Mesenchymal stem cell (in vitro differentiated cells and primary cell): ENCODE results near the gene ACTN4.
A peak's percentile ranks its signal among the peaks of the same experiment; 100 is the strongest.

ENCODE experiments used
- DNase-seq: peaks from one replicate; pipeline ENCODE4 v3.0.0-alpha.2; 2013
- H2AFZ ChIP-seq: one replicate; pipeline ENCODE4 v1.6.1; 2013; ENCODE audit warnings: low read depth, mild to moderate bottlenecking, control low read depth, inconsistent platforms, low read length, moderate library complexity
- H2AK5ac ChIP-seq: 2 replicates; pipeline ENCODE4 v1.6.1; 2013; ENCODE audit warnings: low read length, moderate library complexity, mild to moderate bottlenecking, inconsistent platforms; ENCODE audit not compliant: severe bottlenecking
- H2BK120ac ChIP-seq: one replicate; pipeline ENCODE4 v1.6.1; 2013; ENCODE audit warnings: low read depth, mild to moderate bottlenecking, inconsistent platforms, low read length, moderate library complexity
- H2BK12ac ChIP-seq, 2 experiments: one replicate each; pipeline ENCODE4 v1.6.1; 2013; ENCODE audit warnings: inconsistent platforms in 2 of 2, low read length in 2 of 2, mild to moderate bottlenecking in 2 of 2, moderate library complexity in 2 of 2, control low read depth in 1 of 2
- H2BK15ac ChIP-seq: one replicate; pipeline ENCODE4 v1.6.1; 2013; ENCODE audit warnings: mild to moderate bottlenecking, low read depth, inconsistent platforms; ENCODE audit not compliant: poor library complexity, severe bottlenecking
- H2BK5ac ChIP-seq: 2 replicates; pipeline ENCODE4 v1.6.1; 2013; ENCODE audit warnings: low read depth, mild to moderate bottlenecking, low read length, control low read depth, inconsistent platforms; ENCODE audit not compliant: poor library complexity, severe bottlenecking
- H3K14ac ChIP-seq, 2 experiments: one replicate each; pipeline ENCODE4 v1.6.1; 2013; ENCODE audit warnings: inconsistent platforms in 2 of 2, low read length in 2 of 2, control low read depth in 1 of 2, mild to moderate bottlenecking in 1 of 2, moderate library complexity in 1 of 2
- H3K18ac ChIP-seq, 2 experiments: one replicate each; pipeline ENCODE4 v1.6.1; 2013; ENCODE audit warnings: inconsistent platforms in 2 of 2, low read length in 2 of 2, control low read depth in 1 of 2, low read depth in 1 of 2, mild to moderate bottlenecking in 1 of 2
- H3K23ac ChIP-seq, 2 experiments: one replicate each; pipeline ENCODE4 v1.6.1; 2013; ENCODE audit warnings: inconsistent platforms in 2 of 2, low read length in 2 of 2, mild to moderate bottlenecking in 2 of 2, moderate library complexity in 2 of 2, control low read depth in 1 of 2
- H3K27ac ChIP-seq: 2 replicates; pipeline ENCODE4 v1.5.1; 2013; ENCODE audit warnings: mild to moderate bottlenecking, moderate library complexity, low read length, control low read depth, inconsistent platforms; ENCODE audit not compliant: poor library complexity, severe bottlenecking
- H3K27me3 ChIP-seq, 2 experiments: 2 replicates each; pipeline versions ENCODE4 v1.6.1 to v1.7.0; 2013; ENCODE audit warnings: low read length in 2 of 2, mild to moderate bottlenecking in 2 of 2, moderate library complexity in 2 of 2, control low read depth in 1 of 2, inconsistent platforms in 1 of 2; ENCODE audit not compliant: control insufficient read depth in 1 of 2, insufficient read depth in 1 of 2
- H3K36me3 ChIP-seq, 2 experiments: 2 replicates each; pipeline versions ENCODE4 v1.6.1 to v1.7.0; 2013; ENCODE audit warnings: low read length in 2 of 2, control low read depth in 1 of 2, inconsistent platforms in 1 of 2, low read depth in 1 of 2, mild to moderate bottlenecking in 1 of 2; ENCODE audit not compliant: insufficient read depth in 2 of 2, control insufficient read depth in 1 of 2
- H3K4ac ChIP-seq, 2 experiments: one replicate each; pipeline ENCODE4 v1.6.1; 2013; ENCODE audit warnings: inconsistent platforms in 2 of 2, low read length in 2 of 2, mild to moderate bottlenecking in 2 of 2, moderate library complexity in 2 of 2, control low read depth in 1 of 2, low read depth in 1 of 2
- H3K4me1 ChIP-seq: 2 replicates; pipeline ENCODE4 v1.6.1; 2013; ENCODE audit warnings: low read depth, low read length, control low read depth; ENCODE audit not compliant: control insufficient read depth, insufficient read depth
- H3K4me2 ChIP-seq: 2 replicates; pipeline ENCODE4 v1.6.1; 2013; ENCODE audit warnings: low read length, mild to moderate bottlenecking, inconsistent platforms; ENCODE audit not compliant: poor library complexity, severe bottlenecking
- H3K4me3 ChIP-seq, 2 experiments: 2 replicates each; pipeline versions ENCODE4 v1.5.1 to v1.7.0; 2013; ENCODE audit warnings: low read length in 2 of 2, mild to moderate bottlenecking in 2 of 2, control low read depth in 1 of 2, low read depth in 1 of 2; ENCODE audit not compliant: insufficient read depth in 1 of 2
- H3K79me1 ChIP-seq: replicated peaks from 2 replicates; pipeline ENCODE4 v1.6.1; 2013; ENCODE audit warnings: mild to moderate bottlenecking, control low read depth, low read length, inconsistent platforms; ENCODE audit not compliant: poor library complexity, severe bottlenecking
- H3K9ac ChIP-seq: 2 replicates; pipeline ENCODE4 v1.7.0; 2013; ENCODE audit warnings: mild to moderate bottlenecking, low read length, moderate library complexity
- H3K9me3 ChIP-seq: 2 replicates; pipeline ENCODE4 v1.7.0; 2013; ENCODE audit warnings: mild to moderate bottlenecking, low read length; ENCODE audit not compliant: control insufficient read depth
- H4K8ac ChIP-seq: one replicate; pipeline ENCODE4 v1.6.1; 2013; ENCODE audit warnings: inconsistent platforms, mild to moderate bottlenecking, low read length, moderate library complexity
- H4K91ac ChIP-seq: one replicate; pipeline ENCODE4 v1.6.1; 2013; ENCODE audit warnings: mild to moderate bottlenecking, low read length, inconsistent platforms
- WGBS: methylation state at CpG from one replicate; pipeline ENCODE4 v1.1.7; 2013; ENCODE audit warnings: mixed read lengths; 5-methylcytosine and 5-hydroxymethylcytosine counted together

Gene ACTN4

GRCh38 chr19:38734426-38735256 lies 87.2 kb downstream of the ACTN4 start:
- H4K91ac ChIP-seq, result peak overlapping the region; percentile 19
- WGBS, result 76% methylated on average over 11 of the region's 13 CpGs
- H3K9ac ChIP-seq, result no peak overlapping the region

GRCh38 chr19:38735257-38735686 lies 87.8 kb downstream of the ACTN4 start:
- H3K4ac ChIP-seq, result no peak overlapping the region
- H4K91ac ChIP-seq, result no peak overlapping the region
- peak overlapping the region; percentile 82 for H3K27ac ChIP-seq
- no peak overlapping the region for H3K9ac ChIP-seq
- no peak overlapping the region for H3K14ac ChIP-seq
- no peak overlapping the region for H4K8ac ChIP-seq
- peaks cover 0 to 16% of the 10 kb centered on the region in 2 experiments for H3K27me3 ChIP-seq
- peak overlapping the region in 1 of 2 experiments; percentile 11 for H2BK12ac ChIP-seq
- WGBS, result 49% methylated on average over 7 of the region's 18 CpGs
- H3K79me1 ChIP-seq, result no peaks in the 10 kb centered on the region
- H2AFZ ChIP-seq, result no peak overlapping the region
- peak overlapping the region; percentile 46 for H3K4me2 ChIP-seq
- peaks cover 42% of the 10 kb centered on the region for H3K4me1 ChIP-seq
- peak overlapping the region in 1 of 2 experiments; percentile 41 for H3K4me3 ChIP-seq
- no peak overlapping the region for H3K23ac ChIP-seq
- H3K9me3 ChIP-seq, result no peaks in the 10 kb centered on the region
- H2AK5ac ChIP-seq, result no peak overlapping the region
- H2BK15ac ChIP-seq, result peak overlapping the region; percentile 2
- H2BK120ac ChIP-seq, result no peak overlapping the region
- peaks cover 17 to 36% of the 10 kb centered on the region in 2 experiments for H3K36me3 ChIP-seq
- H3K18ac ChIP-seq, result no peak overlapping the region
- peak overlapping the region; percentile 26 for H2BK5ac ChIP-seq
- no peak for DNase-seq

More at GRCh38 chr19:38734426-38735256, 87.2 kb downstream of the ACTN4 start:
- Histone ChIP-seq H3K23ac (peak overlapping the region in 1 of 2 experiments; percentile 68), H2BK5ac (peak overlapping the region; percentile 46), H2AK5ac (peak overlapping the region; percentile 33), H4K8ac (no peak overlapping the region), H3K9me3 (no peaks in the 10 kb centered on the region), H2BK12ac (peak overlapping the region in 1 of 2 experiments; percentile 64), H3K4me3 (peak overlapping the region in 1 of 2 experiments; percentile 26), H3K4me1 (peaks cover 42% of the 10 kb centered on the region), H2BK120ac (no peak overlapping the region), H3K27me3 (peaks cover 0 to 16% of the 10 kb centered on the region in 2 experiments), H3K36me3 (peaks cover 19 to 41% of the 10 kb centered on the region in 2 experiments), H3K27ac (peak overlapping the region; percentile 82), H2BK15ac (peak overlapping the region; percentile 34), H3K14ac (peak overlapping the region in 1 of 2 experiments; percentile 26), H3K79me1 (no peaks in the 10 kb centered on the region), H3K18ac (peak overlapping the region in 1 of 2 experiments; percentile 78), H3K4ac (peak overlapping the region; percentile 41 to 61), H2AFZ (peak overlapping the region; percentile 19), H3K4me2 (peak overlapping the region; percentile 46)
- DNase-seq, result peak; percentile 43

GRCh38 chr19:38736036-38736412 lies 88.6 kb downstream of the ACTN4 start:
- Histone ChIP-seq H3K23ac (no peak overlapping the region), H3K36me3 (peaks cover 10 to 29% of the 10 kb centered on the region in 2 experiments), H4K8ac (peak overlapping the region; percentile 88), H3K9ac (no peak overlapping the region), H3K4ac (peak overlapping the region in 1 of 2 experiments; percentile 54), H2AFZ (peak overlapping the region; percentile 42), H3K4me2 (peak overlapping the region; percentile 71), H3K18ac (peak overlapping the region; percentile 84 to 89), H3K27me3 (peaks cover 0 to 16% of the 10 kb centered on the region in 2 experiments), H3K4me3 (peak overlapping the region; percentile 53 to 59), H3K79me1 (no peaks in the 10 kb centered on the region), H2BK120ac (no peak overlapping the region), H4K91ac (peak overlapping the region; percentile 64), H3K9me3 (no peaks in the 10 kb centered on the region), H2BK15ac (peak overlapping the region; percentile 54), H2BK12ac (peak overlapping the region in 1 of 2 experiments; percentile 78), H3K4me1 (peaks cover 42% of the 10 kb centered on the region), H2AK5ac (no peak overlapping the region), H2BK5ac (no peak overlapping the region), H3K27ac (no peak overlapping the region), H3K14ac (no peak overlapping the region)
- peak; percentile 44 for DNase-seq
- WGBS, result 4% methylated on average over 31 of the region's 42 CpGs
